Measurements from ENCODE around the gene E2F4. TPM values are rescaled to one million over a fixed set of nuclear protein-coding genes. Genes with fewer than 3 reads are reported as not detected.
A peak's percentile ranks its signal among the peaks of the same experiment; 100 is the strongest.

E2F4 gene
- total RNA-seq, 1 experiment from 2014 or later: 74.5 TPM

DNA sequence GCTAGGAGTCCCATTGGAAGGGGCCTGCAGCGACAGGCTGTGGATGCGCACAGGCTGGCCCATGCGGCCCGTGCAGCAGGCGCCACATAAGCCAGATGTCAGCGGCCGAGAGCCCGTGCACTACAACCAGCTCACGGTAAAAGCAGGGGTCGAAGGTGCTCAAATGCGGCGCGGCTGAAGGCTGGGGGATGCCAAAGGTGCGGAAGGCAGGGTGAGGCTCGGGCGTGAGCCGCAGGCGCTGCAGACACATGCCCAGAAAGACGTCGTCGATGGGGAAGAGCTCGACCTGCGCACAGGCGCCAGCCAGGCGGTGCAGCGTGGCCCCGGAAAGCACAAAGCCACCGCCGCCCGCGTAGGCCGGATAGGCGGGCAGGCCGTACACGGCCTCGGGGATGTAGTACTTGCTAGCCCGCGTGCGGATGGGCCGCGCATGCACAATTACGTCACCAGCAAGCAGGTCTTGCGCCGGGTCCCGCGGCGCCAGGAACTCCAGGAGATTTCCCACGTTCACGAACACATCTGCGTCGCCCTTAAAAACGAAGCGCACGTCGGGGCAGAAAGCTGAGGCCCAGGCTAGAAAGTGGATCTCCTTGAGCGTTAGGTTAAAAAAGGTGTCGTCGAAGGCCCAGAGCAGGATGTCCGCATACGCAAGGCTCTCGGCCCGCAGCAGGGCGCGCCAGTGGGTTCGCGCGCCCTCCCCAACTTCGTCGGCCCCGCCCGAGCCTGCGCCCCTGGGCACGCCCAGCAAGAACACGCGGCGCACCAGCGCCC lies 42.5 kb upstream of the E2F4 start:
- H3K9me3 ChIP-seq (ENCODE audit: control insufficient read depth, insufficient read depth, low read depth, low read length): no peaks in the 10 kb centered on the region
- in situ Hi-C loops (cut with HindIII; ENCODE audit: low pct_unique_long_range_greater_than_20kb, low sequenced_read_pairs) (no loop called here), intact Hi-C loops (cut with micrococcal nuclease; ENCODE audit: unreplicated experiment) (loop anchor here (10.0 kb wide), 2 partner anchors 135 to 175 kb away; no protein-coding TSS in a partner anchor)
- H3K27me3 ChIP-seq (ENCODE audit: control insufficient read depth, insufficient read depth, low read length): no peaks in the 10 kb centered on the region
- H3K27ac ChIP-seq (ENCODE audit: low read length): no peak overlapping the region
- no peaks in the 10 kb centered on the region for H3K36me3 ChIP-seq (ENCODE audit: control insufficient read depth, insufficient read depth, low read length)
- CTCF ChIA-PET: no interaction called here
- ATAC-seq: no peak
- no TSS peak for BruUV-seq (replicated peaks)
- POLR2A ChIA-PET: no interaction called here
- no peak for TF ChIP-seq POLR2AphosphoS5 (IDR thresholded peaks at IDR 0.05; ENCODE audit: low read depth, low read length)
- no peak for TF ChIP-seq TCF7L2 (IDR thresholded peaks at IDR 0.05; ENCODE audit: low read depth, low read length)
- TF ChIP-seq, protein P1, sequence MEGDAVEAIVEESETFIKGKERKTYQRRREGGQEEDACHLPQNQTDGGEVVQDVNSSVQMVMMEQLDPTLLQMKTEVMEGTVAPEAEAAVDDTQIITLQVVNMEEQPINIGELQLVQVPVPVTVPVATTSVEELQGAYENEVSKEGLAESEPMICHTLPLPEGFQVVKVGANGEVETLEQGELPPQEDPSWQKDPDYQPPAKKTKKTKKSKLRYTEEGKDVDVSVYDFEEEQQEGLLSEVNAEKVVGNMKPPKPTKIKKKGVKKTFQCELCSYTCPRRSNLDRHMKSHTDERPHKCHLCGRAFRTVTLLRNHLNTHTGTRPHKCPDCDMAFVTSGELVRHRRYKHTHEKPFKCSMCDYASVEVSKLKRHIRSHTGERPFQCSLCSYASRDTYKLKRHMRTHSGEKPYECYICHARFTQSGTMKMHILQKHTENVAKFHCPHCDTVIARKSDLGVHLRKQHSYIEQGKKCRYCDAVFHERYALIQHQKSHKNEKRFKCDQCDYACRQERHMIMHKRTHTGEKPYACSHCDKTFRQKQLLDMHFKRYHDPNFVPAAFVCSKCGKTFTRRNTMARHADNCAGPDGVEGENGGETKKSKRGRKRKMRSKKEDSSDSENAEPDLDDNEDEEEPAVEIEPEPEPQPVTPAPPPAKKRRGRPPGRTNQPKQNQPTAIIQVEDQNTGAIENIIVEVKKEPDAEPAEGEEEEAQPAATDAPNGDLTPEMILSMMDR (IDR thresholded peaks at IDR 0.05): no peak
- no peak for TF ChIP-seq SIN3A (IDR thresholded peaks at IDR 0.05; ENCODE audit: borderline replicate concordance, insufficient read depth, low read depth, low read length)
- TF ChIP-seq, protein P2, sequence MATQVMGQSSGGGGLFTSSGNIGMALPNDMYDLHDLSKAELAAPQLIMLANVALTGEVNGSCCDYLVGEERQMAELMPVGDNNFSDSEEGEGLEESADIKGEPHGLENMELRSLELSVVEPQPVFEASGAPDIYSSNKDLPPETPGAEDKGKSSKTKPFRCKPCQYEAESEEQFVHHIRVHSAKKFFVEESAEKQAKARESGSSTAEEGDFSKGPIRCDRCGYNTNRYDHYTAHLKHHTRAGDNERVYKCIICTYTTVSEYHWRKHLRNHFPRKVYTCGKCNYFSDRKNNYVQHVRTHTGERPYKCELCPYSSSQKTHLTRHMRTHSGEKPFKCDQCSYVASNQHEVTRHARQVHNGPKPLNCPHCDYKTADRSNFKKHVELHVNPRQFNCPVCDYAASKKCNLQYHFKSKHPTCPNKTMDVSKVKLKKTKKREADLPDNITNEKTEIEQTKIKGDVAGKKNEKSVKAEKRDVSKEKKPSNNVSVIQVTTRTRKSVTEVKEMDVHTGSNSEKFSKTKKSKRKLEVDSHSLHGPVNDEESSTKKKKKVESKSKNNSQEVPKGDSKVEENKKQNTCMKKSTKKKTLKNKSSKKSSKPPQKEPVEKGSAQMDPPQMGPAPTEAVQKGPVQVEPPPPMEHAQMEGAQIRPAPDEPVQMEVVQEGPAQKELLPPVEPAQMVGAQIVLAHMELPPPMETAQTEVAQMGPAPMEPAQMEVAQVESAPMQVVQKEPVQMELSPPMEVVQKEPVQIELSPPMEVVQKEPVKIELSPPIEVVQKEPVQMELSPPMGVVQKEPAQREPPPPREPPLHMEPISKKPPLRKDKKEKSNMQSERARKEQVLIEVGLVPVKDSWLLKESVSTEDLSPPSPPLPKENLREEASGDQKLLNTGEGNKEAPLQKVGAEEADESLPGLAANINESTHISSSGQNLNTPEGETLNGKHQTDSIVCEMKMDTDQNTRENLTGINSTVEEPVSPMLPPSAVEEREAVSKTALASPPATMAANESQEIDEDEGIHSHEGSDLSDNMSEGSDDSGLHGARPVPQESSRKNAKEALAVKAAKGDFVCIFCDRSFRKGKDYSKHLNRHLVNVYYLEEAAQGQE (IDR thresholded peaks at IDR 0.05; ENCODE audit: insufficient read depth in 1 of 2, low read depth in 2 of 2, low read length in 1 of 2): no peak
- DNase-seq (ENCODE audit: low read depth, low spot score): no peak
- peaks cover 5% of the 10 kb centered on the region for H3K4me1 ChIP-seq (ENCODE audit: control insufficient read depth, insufficient read depth, low read length)
- H3K4me3 ChIP-seq (ENCODE audit: low read depth in 2 of 2, low read length in 2 of 2): peak overlapping the region; percentile 29 to 56

DNA sequence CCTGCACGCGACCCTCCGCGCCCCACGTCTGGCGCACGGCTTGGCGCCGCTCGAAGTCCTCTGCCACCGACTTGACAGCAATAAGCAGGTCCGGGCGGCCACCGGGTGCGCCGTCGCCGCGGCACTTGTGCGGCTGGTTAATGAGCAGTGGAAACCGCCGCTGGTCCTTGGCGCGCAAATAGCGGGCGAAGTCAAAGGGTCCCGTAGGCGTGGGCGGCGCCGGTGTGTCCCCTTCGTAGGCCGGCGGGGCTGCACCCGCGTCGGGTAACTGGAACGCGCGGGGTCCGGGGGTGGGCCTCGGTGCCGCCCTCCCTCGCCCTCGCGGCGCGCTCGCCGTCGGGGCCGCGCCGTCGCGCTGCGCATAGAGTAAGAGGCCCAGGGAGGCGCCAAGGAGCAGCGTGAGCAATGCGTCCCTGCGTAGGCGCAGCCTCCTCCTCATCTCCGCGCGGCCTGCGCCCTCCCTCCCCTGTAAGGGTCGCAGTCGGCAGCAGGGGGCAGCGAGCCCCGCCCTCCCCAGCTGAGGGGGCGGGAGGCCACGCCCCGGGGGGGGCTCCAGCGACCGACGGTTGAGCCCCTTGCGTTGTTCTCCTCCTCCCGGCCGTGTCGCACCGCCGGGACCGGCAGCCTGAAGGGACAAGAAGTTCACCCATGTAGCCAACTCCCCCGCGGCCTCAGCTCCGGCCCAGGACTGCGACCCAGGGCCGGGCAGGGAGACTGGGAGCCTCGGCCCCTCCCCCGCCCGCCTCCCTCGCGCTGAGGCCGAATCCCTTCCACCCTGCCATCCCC lies 41.7 kb upstream of the E2F4 start:
- BruUV-seq (replicated peaks): no TSS peak
- Histone ChIP-seq H3K9me3 (ENCODE audit: control insufficient read depth, insufficient read depth, low read depth, low read length) (no peaks in the 10 kb centered on the region), H3K4me3 (ENCODE audit: low read depth in 2 of 2, low read length in 2 of 2) (peak overlapping the region; percentile 56 to 75), H3K36me3 (ENCODE audit: control insufficient read depth, insufficient read depth, low read length) (no peaks in the 10 kb centered on the region), H3K27me3 (ENCODE audit: control insufficient read depth, insufficient read depth, low read length) (no peaks in the 10 kb centered on the region), H3K27ac (ENCODE audit: low read length) (peak overlapping the region; percentile 82), H3K4me1 (ENCODE audit: control insufficient read depth, insufficient read depth, low read length) (peaks cover 5% of the 10 kb centered on the region)
- POLR2A ChIA-PET: no interaction called here
- CTCF ChIA-PET: no interaction called here
- TF ChIP-seq TCF7L2 (IDR thresholded peaks at IDR 0.05; ENCODE audit: low read depth, low read length): no peak
- peak; percentile 28; the same call in 1 of the 2 replicates for TF ChIP-seq POLR2AphosphoS5 (IDR thresholded peaks at IDR 0.05; ENCODE audit: low read depth, low read length)
- TF ChIP-seq SIN3A (IDR thresholded peaks at IDR 0.05; ENCODE audit: borderline replicate concordance, insufficient read depth, low read depth, low read length): peak; percentile 60; the same call in 1 of the 2 replicates
- TF ChIP-seq, protein P1 (IDR thresholded peaks at IDR 0.05): peak; percentile 69
- TF ChIP-seq, protein P2 (IDR thresholded peaks at IDR 0.05; ENCODE audit: insufficient read depth in 1 of 2, low read depth in 2 of 2, low read length in 1 of 2): no peak
- in situ Hi-C loops (cut with HindIII; ENCODE audit: low pct_unique_long_range_greater_than_20kb, low sequenced_read_pairs): no loop called here
- intact Hi-C loops (cut with micrococcal nuclease; ENCODE audit: unreplicated experiment): loop anchor here (10.0 kb wide), 2 partner anchors 135 to 175 kb away; no protein-coding TSS in a partner anchor
- ATAC-seq (peak; percentile 86), DNase-seq (ENCODE audit: low read depth, low spot score) (no peak)

All from Panc1 (cell line).